ENCODE results near the gene CTU2. TPM values are rescaled to one million over a fixed set of nuclear protein-coding genes. Genes with fewer than 3 reads are reported as not detected.

CTU2 gene
- total and polyA plus RNA-seq, 2 donors from 2014 or later, result 11.1 to 18.8 TPM

DNA sequence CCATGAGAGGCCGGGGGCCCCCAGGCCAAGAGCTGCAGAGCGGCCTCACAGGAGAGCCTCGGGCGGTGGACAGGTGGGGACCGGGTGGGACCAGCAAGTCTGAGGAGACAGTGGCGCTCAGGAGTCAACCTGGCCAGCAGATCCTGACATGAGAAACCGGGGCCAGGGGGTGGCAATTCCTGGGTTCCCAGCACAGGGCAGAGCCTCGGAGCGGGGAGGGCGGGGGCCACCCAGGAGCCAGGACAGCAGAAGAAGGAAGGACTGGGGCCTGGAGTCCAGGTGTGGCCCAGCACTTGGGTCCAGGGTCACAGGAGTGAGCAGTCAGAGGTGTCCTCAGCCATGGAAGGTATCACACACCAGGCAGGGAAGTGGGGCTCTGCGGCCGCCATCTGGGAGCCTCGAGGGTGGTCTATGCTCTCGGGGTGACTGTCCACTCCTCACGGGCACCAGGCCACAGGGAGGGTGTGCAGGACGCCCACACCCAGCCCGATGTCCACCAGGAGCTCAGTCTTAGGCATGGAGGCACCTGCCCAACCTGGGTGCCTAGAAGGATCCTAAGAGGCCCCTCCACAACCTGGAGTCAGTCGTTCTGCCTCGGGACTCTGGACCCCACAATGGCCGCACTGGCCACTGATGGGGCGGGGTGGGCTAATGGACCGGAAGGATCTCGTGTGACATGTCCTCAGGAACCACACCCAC is 49.6 kb downstream of the CTU2 start:
- peaks cover 0 to 30% (median 5%) of the 10 kb centered on the region in 3 donors for H3K4me1 ChIP-seq (ENCODE audit: control insufficient read depth in 2 of 3, insufficient read depth in 2 of 3, low read depth in 1 of 3, low read length in 3 of 3)
- intact Hi-C loops (cut with DNase I), result no loop called here
- DNase-seq, result no peak
- TF ChIP-seq, protein P1, sequence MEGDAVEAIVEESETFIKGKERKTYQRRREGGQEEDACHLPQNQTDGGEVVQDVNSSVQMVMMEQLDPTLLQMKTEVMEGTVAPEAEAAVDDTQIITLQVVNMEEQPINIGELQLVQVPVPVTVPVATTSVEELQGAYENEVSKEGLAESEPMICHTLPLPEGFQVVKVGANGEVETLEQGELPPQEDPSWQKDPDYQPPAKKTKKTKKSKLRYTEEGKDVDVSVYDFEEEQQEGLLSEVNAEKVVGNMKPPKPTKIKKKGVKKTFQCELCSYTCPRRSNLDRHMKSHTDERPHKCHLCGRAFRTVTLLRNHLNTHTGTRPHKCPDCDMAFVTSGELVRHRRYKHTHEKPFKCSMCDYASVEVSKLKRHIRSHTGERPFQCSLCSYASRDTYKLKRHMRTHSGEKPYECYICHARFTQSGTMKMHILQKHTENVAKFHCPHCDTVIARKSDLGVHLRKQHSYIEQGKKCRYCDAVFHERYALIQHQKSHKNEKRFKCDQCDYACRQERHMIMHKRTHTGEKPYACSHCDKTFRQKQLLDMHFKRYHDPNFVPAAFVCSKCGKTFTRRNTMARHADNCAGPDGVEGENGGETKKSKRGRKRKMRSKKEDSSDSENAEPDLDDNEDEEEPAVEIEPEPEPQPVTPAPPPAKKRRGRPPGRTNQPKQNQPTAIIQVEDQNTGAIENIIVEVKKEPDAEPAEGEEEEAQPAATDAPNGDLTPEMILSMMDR (IDR thresholded peaks at IDR 0.05; ENCODE audit: borderline replicate concordance, extremely low read depth, insufficient read depth), result no peak
- H3K9ac ChIP-seq (ENCODE audit: low read length in 3 of 3), result no peak overlapping the region
- no peak overlapping the region for H3K4me3 ChIP-seq (ENCODE audit: low read length in 3 of 3)
- H3K9me3 ChIP-seq (ENCODE audit: control insufficient read depth in 2 of 3, insufficient read depth in 1 of 3, low read length in 3 of 3), result no peaks in the 10 kb centered on the region
- H3K36me3 ChIP-seq (ENCODE audit: control insufficient read depth in 2 of 3, insufficient read depth in 3 of 3, low read length in 3 of 3), result no peaks in the 10 kb centered on the region
- FAIRE-seq, result no peak
- H3K27ac ChIP-seq (ENCODE audit: low read depth in 2 of 2, low read length in 2 of 2), result no peak overlapping the region
- H3K27me3 ChIP-seq (ENCODE audit: control insufficient read depth, insufficient read depth, low read length), result no peaks in the 10 kb centered on the region

DNA sequence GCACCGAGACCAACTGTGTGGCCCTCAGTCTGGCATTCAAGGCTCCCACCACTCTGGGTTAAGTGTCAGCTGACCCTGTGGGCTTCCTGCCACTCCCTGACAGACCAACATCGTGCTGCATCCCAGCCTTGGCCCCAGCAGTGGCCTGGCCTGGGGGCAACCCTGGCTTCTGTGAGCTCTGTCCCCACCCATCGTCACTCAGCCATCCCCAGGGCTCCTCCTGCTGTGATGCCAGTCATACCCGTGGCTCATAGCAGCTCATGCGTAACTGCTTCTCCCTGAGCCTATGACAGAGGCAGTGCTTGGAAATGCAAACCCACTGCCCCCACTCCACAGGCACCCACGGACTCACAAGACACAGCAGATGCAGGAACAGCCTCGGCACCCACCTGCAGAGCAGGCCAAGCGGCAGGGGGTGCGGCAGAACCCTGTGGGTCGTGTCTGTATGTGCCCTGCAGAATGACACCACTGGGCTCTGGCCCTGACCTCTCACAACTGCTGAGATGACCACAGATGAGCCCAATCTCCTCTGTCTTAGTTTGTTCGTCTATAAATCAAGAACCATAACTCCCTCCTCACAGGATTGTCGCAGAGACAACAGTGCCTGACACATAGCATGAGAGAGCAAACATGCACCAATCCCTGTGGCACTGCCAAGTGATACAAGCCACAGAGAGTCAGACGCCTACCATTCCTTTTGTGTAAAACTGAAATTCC is 52.1 kb downstream of the CTU2 start:
- no peaks in the 10 kb centered on the region for H3K9me3 ChIP-seq (ENCODE audit: control insufficient read depth in 2 of 3, insufficient read depth in 1 of 3, low read length in 3 of 3)
- no peak for FAIRE-seq
- H3K4me1 ChIP-seq (ENCODE audit: control insufficient read depth in 2 of 3, insufficient read depth in 2 of 3, low read depth in 1 of 3, low read length in 3 of 3), result peaks cover 0 to 52% (median 17%) of the 10 kb centered on the region in 3 donors
- DNase-seq, result no peak
- H3K36me3 ChIP-seq (ENCODE audit: control insufficient read depth in 2 of 3, insufficient read depth in 3 of 3, low read length in 3 of 3), result no peaks in the 10 kb centered on the region
- no peak overlapping the region for H3K4me3 ChIP-seq (ENCODE audit: low read length in 3 of 3)
- intact Hi-C loops (cut with DNase I), result no loop called here
- no peak overlapping the region for H3K9ac ChIP-seq (ENCODE audit: low read length in 3 of 3)
- H3K27me3 ChIP-seq (ENCODE audit: control insufficient read depth, insufficient read depth, low read length), result no peaks in the 10 kb centered on the region
- TF ChIP-seq, protein P1 (IDR thresholded peaks at IDR 0.05; ENCODE audit: borderline replicate concordance, extremely low read depth, insufficient read depth), result no peak
- H3K27ac ChIP-seq (ENCODE audit: low read depth in 2 of 2, low read length in 2 of 2), result no peak overlapping the region

DNA sequence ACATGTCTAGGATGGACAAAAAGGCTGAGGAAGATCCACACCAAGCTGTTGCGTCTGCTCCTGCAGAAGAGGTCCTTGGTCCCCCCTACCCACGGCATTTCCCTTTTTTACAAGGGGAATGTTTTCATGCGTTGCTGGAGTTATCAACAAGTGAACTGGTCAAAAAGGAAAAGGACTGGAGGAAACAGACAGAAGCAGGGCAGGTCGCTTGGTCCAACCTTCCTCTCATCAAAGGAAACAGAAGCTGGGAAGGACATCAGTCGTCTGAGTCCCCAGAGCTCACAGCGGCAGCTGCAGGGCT is 52.6 kb downstream of the CTU2 start:
- Histone ChIP-seq H3K4me1 (ENCODE audit: control insufficient read depth in 2 of 3, insufficient read depth in 2 of 3, low read depth in 1 of 3, low read length in 3 of 3) (peaks cover 0 to 57% (median 22%) of the 10 kb centered on the region in 3 donors), H3K27me3 (ENCODE audit: control insufficient read depth, insufficient read depth, low read length) (no peaks in the 10 kb centered on the region), H3K9ac (ENCODE audit: low read length in 3 of 3) (no peak overlapping the region), H3K27ac (ENCODE audit: low read depth in 2 of 2, low read length in 2 of 2) (no peak overlapping the region), H3K36me3 (ENCODE audit: control insufficient read depth in 2 of 3, insufficient read depth in 3 of 3, low read length in 3 of 3) (no peaks in the 10 kb centered on the region), H3K9me3 (ENCODE audit: control insufficient read depth in 2 of 3, insufficient read depth in 1 of 3, low read length in 3 of 3) (no peaks in the 10 kb centered on the region), H3K4me3 (ENCODE audit: low read length in 3 of 3) (no peak overlapping the region)
- DNase-seq, result no peak
- no peak for FAIRE-seq
- TF ChIP-seq, protein P1 (IDR thresholded peaks at IDR 0.05; ENCODE audit: borderline replicate concordance, extremely low read depth, insufficient read depth), result no peak
- intact Hi-C loops (cut with DNase I), result no loop called here

Measured in kidney (tissue), 14 donors.